Measurements from ENCODE around the gene IL18R1. TPM values are rescaled to one million over a fixed set of nuclear protein-coding genes. Genes with fewer than 3 reads are reported as not detected.
"Not testable (repeated sequence)": the region's sequence is repeated elsewhere in the genome, so short reads cannot be mapped to it uniquely, and the experiment has no call there.

The IL18R1 gene, protein sequence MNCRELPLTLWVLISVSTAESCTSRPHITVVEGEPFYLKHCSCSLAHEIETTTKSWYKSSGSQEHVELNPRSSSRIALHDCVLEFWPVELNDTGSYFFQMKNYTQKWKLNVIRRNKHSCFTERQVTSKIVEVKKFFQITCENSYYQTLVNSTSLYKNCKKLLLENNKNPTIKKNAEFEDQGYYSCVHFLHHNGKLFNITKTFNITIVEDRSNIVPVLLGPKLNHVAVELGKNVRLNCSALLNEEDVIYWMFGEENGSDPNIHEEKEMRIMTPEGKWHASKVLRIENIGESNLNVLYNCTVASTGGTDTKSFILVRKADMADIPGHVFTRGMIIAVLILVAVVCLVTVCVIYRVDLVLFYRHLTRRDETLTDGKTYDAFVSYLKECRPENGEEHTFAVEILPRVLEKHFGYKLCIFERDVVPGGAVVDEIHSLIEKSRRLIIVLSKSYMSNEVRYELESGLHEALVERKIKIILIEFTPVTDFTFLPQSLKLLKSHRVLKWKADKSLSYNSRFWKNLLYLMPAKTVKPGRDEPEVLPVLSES
- total RNA-seq = 0.67 TPM
- long read RNA-seq, partial matches to known transcripts = 0 of 1 reads
- long read RNA-seq, other reads (novel, unspliced or antisense) = 1 of 1 reads

DNA sequence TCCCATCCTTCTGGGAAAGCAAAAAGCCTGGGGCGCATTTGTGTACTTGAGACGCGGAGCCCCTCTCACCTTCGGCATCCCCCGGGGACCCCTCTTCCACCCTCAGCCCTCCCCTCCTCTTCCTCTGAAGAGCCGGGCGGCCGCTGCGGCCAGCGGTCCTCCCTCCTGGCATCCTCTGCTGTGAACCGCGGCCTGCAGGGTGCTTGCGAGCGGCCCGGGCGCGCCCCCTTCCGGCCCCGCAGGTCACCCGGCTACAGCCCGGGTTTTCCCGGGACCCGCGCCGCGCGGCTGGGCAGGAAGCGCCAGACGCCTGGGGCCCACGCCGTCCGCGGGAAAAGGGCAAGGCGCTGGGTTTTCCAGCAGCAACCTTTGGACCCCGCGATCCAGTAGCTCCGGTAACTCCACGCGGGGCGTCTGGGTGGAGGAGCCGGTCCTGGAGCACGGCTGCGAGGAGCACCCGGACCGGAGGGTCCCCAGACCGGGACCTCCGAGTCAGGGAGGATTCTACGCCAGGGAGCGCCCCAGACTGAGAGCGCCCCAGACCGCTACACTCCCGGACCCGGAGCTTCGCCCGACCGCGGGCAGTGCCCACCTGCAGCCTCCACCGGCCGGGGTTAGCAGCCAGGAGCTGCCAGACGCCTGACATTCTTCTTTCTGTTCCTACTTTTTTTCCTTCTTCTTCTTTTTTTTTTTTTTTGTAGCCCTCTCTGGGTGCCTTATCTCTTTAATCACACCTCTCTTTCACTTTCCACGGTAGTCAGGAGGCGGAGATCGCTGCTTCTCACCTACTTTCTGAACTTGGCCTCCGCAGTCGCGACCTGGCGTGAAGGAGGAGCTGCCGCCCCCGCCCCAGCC lies at the start of gene IL18R1:
TSS of gene IL18R1 (plus strand) at position 271 of the 855 bp plus-strand sequence. CDS start 6,865 bp downstream, outside the sequence.
- intact Hi-C loops (cut with DNase I) = loop anchor here (5.0 to 10.0 kb wide), 2 partner anchors 103 to 331 kb away; no protein-coding TSS in a partner anchor
- DNase-seq = peak; percentile 87
- ATAC-seq (ENCODE audit: poor library complexity) = peak; percentile 100

DNA sequence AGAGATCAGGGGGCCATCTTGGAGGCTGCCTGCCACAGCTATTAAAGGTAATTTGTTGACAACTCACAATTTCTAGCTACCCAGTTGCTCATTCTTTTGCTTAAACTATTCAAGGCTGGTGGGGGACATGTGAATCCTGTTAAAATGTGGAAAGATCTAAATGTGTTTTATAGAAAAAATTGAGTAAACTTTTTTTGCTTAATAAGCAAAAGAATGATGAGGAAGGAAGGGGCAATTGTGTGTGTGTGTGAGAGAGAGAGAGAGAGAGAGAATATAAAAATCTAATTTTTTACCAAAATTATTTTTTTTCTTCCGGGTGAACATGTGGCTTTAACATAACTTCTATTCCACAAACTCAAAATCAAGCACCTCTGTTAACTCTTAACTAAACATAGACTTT lies 49.5 kb upstream of the IL18R1 start:
- intact Hi-C loops (cut with DNase I) = no loop called here
- ATAC-seq (ENCODE audit: poor library complexity) = no peak
- no peak for DNase-seq

DNA sequence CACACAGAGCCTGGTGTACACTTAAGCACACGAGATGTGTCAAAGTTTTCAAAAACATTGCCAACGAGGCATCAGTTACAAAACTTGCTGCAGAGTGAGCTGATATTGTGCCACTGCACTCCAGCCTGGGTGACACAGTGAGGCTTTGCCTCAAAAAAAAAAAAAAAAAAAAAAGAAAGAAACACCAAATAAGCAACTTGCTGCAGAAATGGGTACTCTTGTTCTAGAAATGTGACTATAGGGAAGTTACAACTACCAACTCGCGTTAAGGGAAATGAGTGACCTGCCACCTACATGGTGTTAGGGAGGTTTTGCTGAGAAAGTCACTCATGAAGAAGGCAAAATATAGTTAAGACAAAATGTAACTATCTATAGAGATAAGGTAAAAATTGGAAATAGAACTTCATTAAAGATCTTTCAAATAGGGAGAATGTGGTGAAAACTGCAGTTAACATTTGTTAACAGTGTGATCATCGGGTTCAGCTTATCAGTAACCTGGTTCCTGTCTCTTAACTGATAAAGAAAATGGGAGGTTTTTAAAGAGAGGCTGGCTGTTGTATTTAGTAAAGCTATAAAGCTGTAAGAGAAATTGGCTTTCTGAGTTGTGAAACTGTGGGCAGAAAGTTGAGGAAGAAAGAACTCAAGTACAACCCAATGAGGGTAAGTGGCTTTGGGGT lies 44.5 kb upstream of the IL18R1 start, which contains the start of gene IL1RL1:
TSS of gene IL1RL1 (plus strand) at position 600 of the 677 bp plus-strand sequence. CDS start 26,702 bp downstream, outside the sequence.
- ATAC-seq (ENCODE audit: poor library complexity) (no peak), DNase-seq (no peak)
- intact Hi-C loops (cut with DNase I) = no loop called here

DNA sequence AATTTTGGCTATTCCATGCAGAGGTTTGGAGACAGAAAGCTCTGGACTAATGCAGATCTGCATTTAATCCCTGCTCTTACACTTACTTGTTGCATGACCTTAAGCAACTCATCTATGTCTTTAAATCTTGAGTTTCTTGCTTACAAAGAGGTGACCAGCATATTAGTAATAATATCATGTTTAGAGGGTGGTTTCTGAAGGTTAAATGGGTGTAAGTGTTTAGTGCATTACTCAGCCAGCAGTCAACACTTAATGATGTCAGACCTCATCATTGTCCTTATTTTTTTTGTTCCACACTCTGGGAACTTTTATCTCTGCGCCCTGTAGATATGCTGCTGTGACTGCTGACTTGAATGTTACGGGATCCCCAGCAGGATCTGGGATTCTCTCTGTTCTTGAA lies 42.6 kb upstream of the IL18R1 start:
- DNase-seq (no peak), ATAC-seq (ENCODE audit: poor library complexity) (no peak)

DNA sequence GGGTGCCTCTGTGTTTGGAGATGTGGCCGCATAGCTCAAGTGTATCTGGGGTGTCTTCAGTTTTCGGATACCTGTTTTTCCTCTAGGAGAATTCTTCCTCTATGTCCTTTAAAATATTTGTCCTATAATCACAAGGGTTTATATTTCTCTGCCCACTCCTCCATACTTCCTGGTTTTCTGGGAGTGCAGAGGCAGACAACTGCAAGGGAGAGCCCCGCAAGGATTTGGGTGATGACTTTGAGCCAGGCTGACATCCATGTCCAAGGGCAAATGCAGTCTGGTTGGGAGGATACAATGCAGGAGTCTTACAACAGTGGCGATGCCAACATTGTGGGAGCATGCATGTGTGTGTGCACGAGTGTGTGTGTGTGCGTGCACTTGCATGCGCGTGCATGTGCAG lies 42.1 kb upstream of the IL18R1 start:
- DNase-seq (no peak), ATAC-seq (ENCODE audit: poor library complexity) (no peak)
- intact Hi-C loops (cut with DNase I) = no loop called here

More for the DNA sequence above, 42.6 kb upstream of the IL18R1 start:
- intact Hi-C loops (cut with DNase I) = no loop called here

DNA sequence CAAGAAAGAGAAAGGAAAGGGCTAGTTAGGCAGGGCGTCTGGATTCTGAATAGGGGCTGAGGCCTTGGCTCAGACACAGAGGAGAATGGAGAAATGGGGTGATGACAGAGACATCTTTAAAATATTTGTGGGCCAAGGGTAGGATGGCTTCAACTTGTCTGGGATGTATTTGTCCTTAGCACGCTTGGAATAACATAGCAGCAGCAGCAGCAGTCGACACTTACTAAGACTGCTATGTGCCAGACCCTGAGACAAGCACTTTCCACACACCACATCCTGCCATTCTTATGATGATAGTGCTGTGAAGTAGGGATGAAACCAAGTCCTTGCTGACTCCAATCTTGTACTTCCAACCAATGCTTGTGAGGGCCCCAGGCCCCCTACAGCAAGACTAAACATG lies 41.6 kb upstream of the IL18R1 start:
- no peak for ATAC-seq (ENCODE audit: poor library complexity)
- no peak for DNase-seq
- intact Hi-C loops (cut with DNase I) = no loop called here

DNA sequence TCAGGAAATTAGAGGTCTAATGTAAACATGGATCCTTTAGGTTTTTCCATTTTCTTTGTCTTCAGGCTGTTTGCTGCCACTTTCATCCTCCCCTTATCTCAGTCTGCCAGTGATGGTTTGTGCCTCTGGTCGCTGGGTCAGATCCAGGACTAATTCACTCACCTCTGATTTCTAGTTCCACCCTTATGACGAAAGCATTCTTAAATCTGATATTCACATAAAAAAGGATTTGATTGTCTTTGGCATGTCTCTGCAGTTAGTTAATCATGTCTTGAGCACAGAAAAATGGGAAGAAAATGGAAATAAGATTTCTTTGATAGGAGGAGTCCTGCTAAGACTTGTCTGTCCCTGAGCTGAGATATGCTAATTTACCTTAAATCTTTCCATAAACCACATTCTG lies 39.7 kb upstream of the IL18R1 start:
- ATAC-seq (ENCODE audit: poor library complexity) (no peak), DNase-seq (no peak)
- intact Hi-C loops (cut with DNase I) = no loop called here

DNA sequence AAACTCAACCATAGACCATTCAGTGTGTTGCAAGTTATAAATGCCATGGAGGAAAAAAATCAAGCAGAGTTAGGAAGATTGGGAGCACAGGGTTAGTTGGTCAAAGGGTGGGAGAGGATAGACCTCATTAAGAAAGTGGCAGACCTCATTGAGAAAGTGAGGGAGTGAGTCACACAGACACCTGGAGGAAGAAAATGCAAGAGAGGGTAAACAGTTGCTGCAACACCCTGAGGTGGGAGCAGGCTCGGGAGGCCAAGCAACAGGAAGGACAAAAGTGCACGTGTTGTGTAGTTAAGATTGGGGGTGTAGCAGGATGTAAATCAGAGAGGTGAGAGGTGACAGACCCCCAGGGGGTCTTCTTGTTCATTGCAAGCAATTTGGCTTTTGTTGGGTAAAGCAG lies 37.9 kb upstream of the IL18R1 start:
- intact Hi-C loops (cut with DNase I) = no loop called here
- ATAC-seq (ENCODE audit: poor library complexity) = no peak

DNA sequence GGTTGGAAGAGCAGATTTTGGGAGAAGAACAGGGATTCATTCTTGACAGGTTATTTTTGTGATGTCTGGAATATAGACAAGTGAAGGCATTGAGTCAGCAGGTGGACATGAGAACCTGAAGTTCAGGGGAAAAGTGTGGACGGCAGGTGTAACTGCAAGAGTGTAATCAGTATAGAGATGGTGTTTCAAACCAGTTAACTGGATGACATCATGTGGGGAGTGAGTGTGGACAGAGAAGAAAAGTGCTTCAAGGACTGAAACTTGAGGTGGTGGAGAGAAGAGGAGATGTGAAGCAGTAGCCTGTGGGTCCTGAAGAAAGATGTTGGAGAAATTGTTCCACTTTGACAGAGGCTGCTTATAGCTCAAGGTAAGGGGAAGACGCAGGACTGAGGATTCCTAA lies 37.2 kb upstream of the IL18R1 start:
- ATAC-seq (ENCODE audit: poor library complexity) (no peak), DNase-seq (no peak)
- intact Hi-C loops (cut with DNase I) = no loop called here

More for the DNA sequence above, 37.9 kb upstream of the IL18R1 start:
- no peak for DNase-seq

DNA sequence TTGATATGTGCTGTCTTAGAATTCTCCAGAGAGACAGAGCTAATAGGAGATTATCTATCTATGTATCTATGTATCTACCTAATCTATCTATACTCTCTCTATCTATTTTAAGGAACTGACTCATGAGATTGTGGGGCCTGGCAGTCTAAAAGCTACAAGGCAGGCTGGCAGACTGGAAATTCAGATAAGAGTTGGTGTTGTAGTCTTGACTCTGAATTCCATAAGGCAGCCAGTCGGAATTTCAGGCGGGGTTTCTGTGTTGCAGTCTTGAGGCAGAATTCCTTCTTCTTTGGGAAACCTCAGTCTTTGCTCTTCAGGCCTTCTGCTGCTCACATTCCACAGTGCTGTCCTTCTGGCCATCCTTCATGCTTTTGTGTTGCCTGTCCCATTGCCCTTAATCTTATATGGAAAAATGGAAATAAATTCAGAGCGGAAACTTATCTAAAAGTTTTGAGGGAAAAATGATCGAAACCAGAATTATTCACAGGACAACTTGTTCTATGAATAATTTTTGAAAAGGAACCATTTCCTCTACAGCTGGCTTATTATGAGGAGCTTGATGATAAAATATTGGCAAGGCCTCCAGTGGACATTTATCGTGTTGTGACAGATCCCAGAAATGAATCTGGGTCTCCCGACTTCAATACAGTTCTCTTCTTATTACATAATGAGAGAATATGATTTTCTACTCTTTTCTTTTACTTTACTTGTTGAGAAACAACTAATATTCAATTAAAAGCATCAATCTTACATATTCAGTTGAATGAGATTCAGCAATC lies 33.5 kb upstream of the IL18R1 start:
- no peak for DNase-seq
- peak; percentile 51 for ATAC-seq (ENCODE audit: poor library complexity)
- intact Hi-C loops (cut with DNase I) = no loop called here

DNA sequence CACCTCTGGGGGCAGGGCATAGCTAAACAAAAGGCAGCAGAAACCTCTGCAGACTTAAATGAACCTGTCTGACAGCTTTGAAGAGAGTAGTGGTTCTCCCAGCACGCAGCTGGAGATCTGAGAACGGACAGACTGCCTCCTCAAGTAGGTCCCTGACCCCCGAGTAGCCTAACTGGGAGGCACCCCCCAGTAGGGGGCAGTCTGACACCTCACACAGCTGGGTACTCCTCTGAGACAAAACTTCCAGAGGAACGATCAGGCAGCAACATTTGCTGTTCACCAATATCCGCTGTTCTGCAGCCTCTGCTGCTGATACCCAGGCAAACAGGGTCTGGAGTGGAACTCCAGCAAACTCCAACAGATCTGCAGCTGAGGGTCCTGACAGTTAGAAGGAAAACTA lies 30.7 kb upstream of the IL18R1 start:
- intact Hi-C loops (cut with DNase I); ATAC-seq (ENCODE audit: poor library complexity); DNase-seq: not testable (repeated sequence)

DNA sequence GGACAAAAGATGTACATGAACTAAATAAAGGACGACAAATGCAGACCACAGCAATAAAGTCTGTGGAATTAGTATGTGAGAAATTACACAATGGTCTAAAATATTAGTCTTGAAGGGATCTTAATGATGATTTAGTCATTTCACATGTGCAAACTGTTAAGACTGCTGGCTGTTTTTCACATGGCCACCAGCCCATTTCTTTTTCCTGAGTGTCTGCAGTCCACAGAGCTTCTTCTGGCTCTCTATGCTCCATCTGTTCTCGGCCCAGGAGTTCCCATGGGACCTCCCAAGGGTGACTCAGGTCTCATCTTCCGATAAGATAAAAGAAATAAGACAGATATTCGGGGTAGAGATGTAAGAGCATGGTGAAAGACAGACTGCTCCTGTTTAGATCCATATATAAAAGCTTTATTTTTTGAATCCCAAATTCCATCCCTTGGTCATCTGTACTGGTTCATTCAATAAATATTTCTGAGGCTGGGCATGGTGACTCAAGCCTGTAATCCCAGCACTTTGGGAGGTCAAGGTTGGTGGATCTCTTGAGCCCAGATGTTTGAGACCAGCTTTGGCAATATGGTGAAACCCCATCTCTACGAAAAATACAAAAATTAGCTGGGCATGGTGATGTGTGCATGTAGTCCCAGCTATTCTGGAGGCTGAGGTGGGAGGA lies 24.1 kb upstream of the IL18R1 start:
- ATAC-seq (ENCODE audit: poor library complexity) (peak; percentile 49), DNase-seq (no peak)
- intact Hi-C loops (cut with DNase I) = no loop called here

DNA sequence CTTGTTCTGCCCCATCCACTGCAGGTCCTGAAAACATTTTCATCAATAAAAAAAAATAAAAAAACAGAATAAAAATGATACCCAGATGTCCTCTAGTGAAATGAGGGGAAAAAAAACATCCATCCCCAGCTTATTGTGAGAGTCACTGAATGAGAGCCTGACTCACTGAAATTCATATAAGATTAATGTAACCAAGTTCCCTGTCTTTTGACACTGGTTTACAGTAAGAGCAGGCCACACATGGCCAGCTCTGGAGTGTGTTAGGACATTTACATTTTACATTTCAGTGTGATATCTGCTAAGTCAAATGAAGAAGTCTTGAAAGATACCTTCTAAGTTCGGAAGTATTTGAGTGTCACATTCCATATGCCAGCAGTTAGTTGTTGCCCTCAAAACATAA lies 21.1 kb upstream of the IL18R1 start:
- intact Hi-C loops (cut with DNase I) = no loop called here
- DNase-seq (no peak), ATAC-seq (ENCODE audit: poor library complexity) (no peak)

DNA sequence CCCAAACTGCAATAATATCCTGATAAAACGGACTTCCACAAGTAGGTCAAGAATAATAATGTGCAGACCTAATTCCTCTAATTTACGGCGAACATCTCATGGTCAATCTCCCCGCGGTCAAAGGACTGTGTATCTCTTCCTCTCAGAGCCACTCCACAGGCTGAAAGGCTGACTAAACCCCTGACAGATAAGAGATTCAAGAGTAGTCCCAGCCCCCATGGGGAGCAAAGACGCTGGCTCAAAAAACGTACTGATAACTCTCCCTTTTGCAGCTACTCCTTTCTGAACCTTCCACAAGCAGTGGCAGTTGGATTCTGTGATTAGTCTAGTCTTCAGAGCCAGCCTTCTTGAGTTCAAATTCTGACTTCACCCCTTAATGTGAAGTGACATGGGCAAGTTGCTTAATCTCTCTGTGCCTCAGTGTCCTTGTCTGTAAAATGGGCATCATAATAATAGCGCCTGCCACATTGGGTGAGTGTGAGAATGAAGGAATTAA lies 19.7 kb upstream of the IL18R1 start:
- intact Hi-C loops (cut with DNase I) = no loop called here
- peak; percentile 45 for ATAC-seq (ENCODE audit: poor library complexity)
- DNase-seq = no peak

DNA sequence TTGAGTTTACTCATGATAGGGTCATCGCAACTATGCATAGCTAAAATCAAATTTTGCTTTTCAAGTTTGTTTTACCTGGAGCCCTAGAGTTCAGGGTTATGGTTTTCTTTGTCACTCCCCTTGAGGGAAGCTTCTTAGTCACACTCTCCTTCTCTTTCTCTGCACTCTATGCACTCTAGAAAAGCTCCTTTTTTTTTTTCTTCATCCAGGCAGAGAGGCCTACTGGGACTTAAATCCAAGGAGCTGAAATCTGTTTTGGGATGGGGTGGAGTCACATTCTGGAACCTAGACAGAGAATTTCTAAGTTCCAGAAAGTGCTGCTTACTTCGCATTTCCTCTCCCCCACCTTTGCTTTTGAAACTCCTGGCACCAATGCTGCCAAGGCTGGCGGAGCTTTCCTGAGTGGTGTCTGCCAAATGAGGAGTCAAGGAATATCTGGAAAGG lies 19.1 kb upstream of the IL18R1 start:
- ATAC-seq (ENCODE audit: poor library complexity) (peak; percentile 77), DNase-seq (no peak)
- intact Hi-C loops (cut with DNase I) = no loop called here

DNA sequence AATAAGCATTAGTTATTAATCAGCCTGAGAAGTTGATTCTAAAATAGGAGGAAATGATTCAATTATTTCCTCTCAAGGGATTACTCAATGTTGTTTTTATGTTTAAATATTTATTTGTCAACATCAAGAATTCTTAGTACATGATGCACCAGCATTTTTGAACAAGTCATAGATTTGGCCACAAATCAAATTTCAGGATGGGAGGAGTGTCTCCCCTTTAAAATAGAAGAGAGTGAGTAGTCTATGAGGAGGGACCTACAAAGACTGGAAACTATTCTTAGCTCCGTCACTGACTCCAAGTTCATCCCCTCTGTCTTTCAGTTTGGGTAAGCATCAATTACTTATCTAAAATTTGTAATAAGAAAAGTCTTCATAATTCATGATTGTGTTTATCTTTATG lies 18.6 kb upstream of the IL18R1 start:
- intact Hi-C loops (cut with DNase I) = no loop called here
- peak; percentile 53 for ATAC-seq (ENCODE audit: poor library complexity)
- DNase-seq = no peak
